ENCODE data around the gene FCGR3B.
"Not testable (repeated sequence)": the region's sequence is repeated elsewhere in the genome, so short reads cannot be mapped to it uniquely, and the experiment has no call there.

FCGR3B gene

GRCh38 chr1:161610198-161610597, 20.8 kb downstream of the FCGR3B start:
- H2AFZ ChIP-seq (ENCODE audit: insufficient read depth, low read length, poor library complexity): not testable (repeated sequence)

GRCh38 chr1:161606541-161607336, 24.2 kb downstream of the FCGR3B start:
- no CpG with 5 or more reads among the region's 58 CpGs for WGBS (ENCODE audit: extremely low coverage, insufficient coverage, insufficient read length)
- H2BK12ac ChIP-seq (ENCODE audit: low read length); H3K23ac ChIP-seq (ENCODE audit: low read length); H4K8ac ChIP-seq (ENCODE audit: low read depth, low read length); H3K4me3 ChIP-seq (ENCODE audit: low read depth, low read length); H3K14ac ChIP-seq (ENCODE audit: low read length); H2BK120ac ChIP-seq (ENCODE audit: insufficient read depth, low read length, poor library complexity); DNase-seq; H2AFZ ChIP-seq (ENCODE audit: insufficient read depth, low read length, poor library complexity); H3K36me3 ChIP-seq (ENCODE audit: control insufficient read depth in 1 of 2, insufficient read depth in 2 of 2, low read length in 2 of 2); H3K4me1 ChIP-seq (ENCODE audit: control insufficient read depth in 1 of 2, insufficient read depth in 2 of 2, low read length in 2 of 2); H2BK5ac ChIP-seq (ENCODE audit: low read depth, low read length, poor library complexity); H3K79me2 ChIP-seq (ENCODE audit: control insufficient read depth, insufficient read depth, low read length, poor library complexity); H4K12ac ChIP-seq (ENCODE audit: low read depth, low read length); H3K4me2 ChIP-seq (ENCODE audit: low read length); H3K79me1 ChIP-seq (ENCODE audit: low read length); H3K9ac ChIP-seq (ENCODE audit: low read length); H3K4ac ChIP-seq (ENCODE audit: low read depth, low read length); H3K18ac ChIP-seq (ENCODE audit: low read length); H3K27me3 ChIP-seq (ENCODE audit: insufficient read depth, low read length); H2AK5ac ChIP-seq (ENCODE audit: low read length); H3K9me3 ChIP-seq (ENCODE audit: insufficient read depth, low read depth, low read length); H3K27ac ChIP-seq (ENCODE audit: low read depth, low read length); H4K91ac ChIP-seq (ENCODE audit: low read depth, low read length): not testable (repeated sequence)

More at GRCh38 chr1:161610198-161610597, 20.8 kb downstream of the FCGR3B start:
- not testable (repeated sequence) for H3K79me1 ChIP-seq (ENCODE audit: low read length); H4K12ac ChIP-seq (ENCODE audit: low read depth, low read length); DNase-seq; H3K4me2 ChIP-seq (ENCODE audit: low read length); H3K79me2 ChIP-seq (ENCODE audit: control insufficient read depth, insufficient read depth, low read length, poor library complexity); H3K27ac ChIP-seq (ENCODE audit: low read depth, low read length); H4K8ac ChIP-seq (ENCODE audit: low read depth, low read length); H2BK120ac ChIP-seq (ENCODE audit: insufficient read depth, low read length, poor library complexity); H3K23ac ChIP-seq (ENCODE audit: low read length); H3K9ac ChIP-seq (ENCODE audit: low read length); H3K36me3 ChIP-seq (ENCODE audit: control insufficient read depth in 1 of 2, insufficient read depth in 2 of 2, low read length in 2 of 2); H2AK5ac ChIP-seq (ENCODE audit: low read length); H2BK5ac ChIP-seq (ENCODE audit: low read depth, low read length, poor library complexity); H3K4ac ChIP-seq (ENCODE audit: low read depth, low read length); H4K91ac ChIP-seq (ENCODE audit: low read depth, low read length); H3K9me3 ChIP-seq (ENCODE audit: insufficient read depth, low read depth, low read length); H3K18ac ChIP-seq (ENCODE audit: low read length); H3K4me3 ChIP-seq (ENCODE audit: low read depth, low read length); H2BK12ac ChIP-seq (ENCODE audit: low read length); H3K27me3 ChIP-seq (ENCODE audit: insufficient read depth, low read length); H3K14ac ChIP-seq (ENCODE audit: low read length); H3K4me1 ChIP-seq (ENCODE audit: control insufficient read depth in 1 of 2, insufficient read depth in 2 of 2, low read length in 2 of 2)
- no CpG with 5 or more reads among the region's 4 CpGs for WGBS (ENCODE audit: extremely low coverage, insufficient coverage, insufficient read length)

GRCh38 chr1:161605762-161606540, 25.0 kb downstream of the FCGR3B start:
- H4K8ac ChIP-seq (ENCODE audit: low read depth, low read length); H3K9me3 ChIP-seq (ENCODE audit: insufficient read depth, low read depth, low read length); H3K23ac ChIP-seq (ENCODE audit: low read length); H4K91ac ChIP-seq (ENCODE audit: low read depth, low read length); H2BK5ac ChIP-seq (ENCODE audit: low read depth, low read length, poor library complexity); H2BK120ac ChIP-seq (ENCODE audit: insufficient read depth, low read length, poor library complexity); H3K9ac ChIP-seq (ENCODE audit: low read length); H3K4me3 ChIP-seq (ENCODE audit: low read depth, low read length); H3K18ac ChIP-seq (ENCODE audit: low read length); H3K79me1 ChIP-seq (ENCODE audit: low read length); H3K4me2 ChIP-seq (ENCODE audit: low read length); H3K4me1 ChIP-seq (ENCODE audit: control insufficient read depth in 1 of 2, insufficient read depth in 2 of 2, low read length in 2 of 2); H3K79me2 ChIP-seq (ENCODE audit: control insufficient read depth, insufficient read depth, low read length, poor library complexity); H3K14ac ChIP-seq (ENCODE audit: low read length); H3K36me3 ChIP-seq (ENCODE audit: control insufficient read depth in 1 of 2, insufficient read depth in 2 of 2, low read length in 2 of 2); H3K4ac ChIP-seq (ENCODE audit: low read depth, low read length); H3K27ac ChIP-seq (ENCODE audit: low read depth, low read length); H2AFZ ChIP-seq (ENCODE audit: insufficient read depth, low read length, poor library complexity); H2AK5ac ChIP-seq (ENCODE audit: low read length); H3K27me3 ChIP-seq (ENCODE audit: insufficient read depth, low read length); H4K12ac ChIP-seq (ENCODE audit: low read depth, low read length); H2BK12ac ChIP-seq (ENCODE audit: low read length): not testable (repeated sequence)
- peak in 1 of 2 donors; percentile 48 for DNase-seq
- WGBS (ENCODE audit: extremely low coverage, insufficient coverage, insufficient read length): no CpG with 5 or more reads among the region's 78 CpGs

GRCh38 chr1:161605024-161605423, 26.0 kb downstream of the FCGR3B start:
- not testable (repeated sequence) for H2BK120ac ChIP-seq (ENCODE audit: insufficient read depth, low read length, poor library complexity); H3K27ac ChIP-seq (ENCODE audit: low read depth, low read length); H2AFZ ChIP-seq (ENCODE audit: insufficient read depth, low read length, poor library complexity); H3K27me3 ChIP-seq (ENCODE audit: insufficient read depth, low read length); H3K9ac ChIP-seq (ENCODE audit: low read length); H3K79me2 ChIP-seq (ENCODE audit: control insufficient read depth, insufficient read depth, low read length, poor library complexity); H3K4me3 ChIP-seq (ENCODE audit: low read depth, low read length); H3K14ac ChIP-seq (ENCODE audit: low read length); DNase-seq; H3K79me1 ChIP-seq (ENCODE audit: low read length); H4K12ac ChIP-seq (ENCODE audit: low read depth, low read length); H3K36me3 ChIP-seq (ENCODE audit: control insufficient read depth in 1 of 2, insufficient read depth in 2 of 2, low read length in 2 of 2); H3K4me1 ChIP-seq (ENCODE audit: control insufficient read depth in 1 of 2, insufficient read depth in 2 of 2, low read length in 2 of 2); H4K91ac ChIP-seq (ENCODE audit: low read depth, low read length); H2BK12ac ChIP-seq (ENCODE audit: low read length); H4K8ac ChIP-seq (ENCODE audit: low read depth, low read length); H3K9me3 ChIP-seq (ENCODE audit: insufficient read depth, low read depth, low read length); H3K23ac ChIP-seq (ENCODE audit: low read length); H3K4ac ChIP-seq (ENCODE audit: low read depth, low read length); H3K4me2 ChIP-seq (ENCODE audit: low read length); H2BK5ac ChIP-seq (ENCODE audit: low read depth, low read length, poor library complexity); H3K18ac ChIP-seq (ENCODE audit: low read length); H2AK5ac ChIP-seq (ENCODE audit: low read length)
- WGBS (ENCODE audit: extremely low coverage, insufficient coverage, insufficient read length): no CpG with 5 or more reads among the region's 12 CpGs

Data from trophoblast cell (in vitro differentiated cells and primary cell).